Mesenchymal stem cell (in vitro differentiated cells and primary cell): Measurements from ENCODE around the gene CDHR5.
A peak's percentile ranks its signal among the peaks of the same experiment; 100 is the strongest.
"Not testable (repeated sequence)": the region's sequence is repeated elsewhere in the genome, so short reads cannot be mapped to it uniquely, and the experiment has no call there.

Experiments
- DNase-seq: peaks from one replicate; pipeline ENCODE4 v3.0.0-alpha.2; 2013
- H2AFZ ChIP-seq: one replicate; pipeline ENCODE4 v1.6.1; 2013; ENCODE audit warnings: low read depth, mild to moderate bottlenecking, control low read depth, inconsistent platforms, low read length, moderate library complexity
- H2AK5ac ChIP-seq: 2 replicates; pipeline ENCODE4 v1.6.1; 2013; ENCODE audit warnings: low read length, moderate library complexity, mild to moderate bottlenecking, inconsistent platforms; ENCODE audit not compliant: severe bottlenecking
- H2BK120ac ChIP-seq: one replicate; pipeline ENCODE4 v1.6.1; 2013; ENCODE audit warnings: low read depth, mild to moderate bottlenecking, inconsistent platforms, low read length, moderate library complexity
- H2BK12ac ChIP-seq, 2 experiments: one replicate each; pipeline ENCODE4 v1.6.1; 2013; ENCODE audit warnings: inconsistent platforms in 2 of 2, low read length in 2 of 2, mild to moderate bottlenecking in 2 of 2, moderate library complexity in 2 of 2, control low read depth in 1 of 2
- H2BK15ac ChIP-seq: one replicate; pipeline ENCODE4 v1.6.1; 2013; ENCODE audit warnings: mild to moderate bottlenecking, low read depth, inconsistent platforms; ENCODE audit not compliant: poor library complexity, severe bottlenecking
- H2BK5ac ChIP-seq: 2 replicates; pipeline ENCODE4 v1.6.1; 2013; ENCODE audit warnings: low read depth, mild to moderate bottlenecking, low read length, control low read depth, inconsistent platforms; ENCODE audit not compliant: poor library complexity, severe bottlenecking
- H3K14ac ChIP-seq, 2 experiments: one replicate each; pipeline ENCODE4 v1.6.1; 2013; ENCODE audit warnings: inconsistent platforms in 2 of 2, low read length in 2 of 2, control low read depth in 1 of 2, mild to moderate bottlenecking in 1 of 2, moderate library complexity in 1 of 2
- H3K18ac ChIP-seq, 2 experiments: one replicate each; pipeline ENCODE4 v1.6.1; 2013; ENCODE audit warnings: inconsistent platforms in 2 of 2, low read length in 2 of 2, control low read depth in 1 of 2, low read depth in 1 of 2, mild to moderate bottlenecking in 1 of 2
- H3K23ac ChIP-seq, 2 experiments: one replicate each; pipeline ENCODE4 v1.6.1; 2013; ENCODE audit warnings: inconsistent platforms in 2 of 2, low read length in 2 of 2, mild to moderate bottlenecking in 2 of 2, moderate library complexity in 2 of 2, control low read depth in 1 of 2
- H3K27ac ChIP-seq: 2 replicates; pipeline ENCODE4 v1.5.1; 2013; ENCODE audit warnings: mild to moderate bottlenecking, moderate library complexity, low read length, control low read depth, inconsistent platforms; ENCODE audit not compliant: poor library complexity, severe bottlenecking
- H3K27me3 ChIP-seq, 2 experiments: 2 replicates each; pipeline versions ENCODE4 v1.6.1 to v1.7.0; 2013; ENCODE audit warnings: low read length in 2 of 2, mild to moderate bottlenecking in 2 of 2, moderate library complexity in 2 of 2, control low read depth in 1 of 2, inconsistent platforms in 1 of 2; ENCODE audit not compliant: control insufficient read depth in 1 of 2, insufficient read depth in 1 of 2
- H3K36me3 ChIP-seq, 2 experiments: 2 replicates each; pipeline versions ENCODE4 v1.6.1 to v1.7.0; 2013; ENCODE audit warnings: low read length in 2 of 2, control low read depth in 1 of 2, inconsistent platforms in 1 of 2, low read depth in 1 of 2, mild to moderate bottlenecking in 1 of 2; ENCODE audit not compliant: insufficient read depth in 2 of 2, control insufficient read depth in 1 of 2
- H3K4ac ChIP-seq, 2 experiments: one replicate each; pipeline ENCODE4 v1.6.1; 2013; ENCODE audit warnings: inconsistent platforms in 2 of 2, low read length in 2 of 2, mild to moderate bottlenecking in 2 of 2, moderate library complexity in 2 of 2, control low read depth in 1 of 2, low read depth in 1 of 2
- H3K4me1 ChIP-seq: 2 replicates; pipeline ENCODE4 v1.6.1; 2013; ENCODE audit warnings: low read depth, low read length, control low read depth; ENCODE audit not compliant: control insufficient read depth, insufficient read depth
- H3K4me2 ChIP-seq: 2 replicates; pipeline ENCODE4 v1.6.1; 2013; ENCODE audit warnings: low read length, mild to moderate bottlenecking, inconsistent platforms; ENCODE audit not compliant: poor library complexity, severe bottlenecking
- H3K4me3 ChIP-seq, 2 experiments: 2 replicates each; pipeline versions ENCODE4 v1.5.1 to v1.7.0; 2013; ENCODE audit warnings: low read length in 2 of 2, mild to moderate bottlenecking in 2 of 2, control low read depth in 1 of 2, low read depth in 1 of 2; ENCODE audit not compliant: insufficient read depth in 1 of 2
- H3K79me1 ChIP-seq: replicated peaks from 2 replicates; pipeline ENCODE4 v1.6.1; 2013; ENCODE audit warnings: mild to moderate bottlenecking, control low read depth, low read length, inconsistent platforms; ENCODE audit not compliant: poor library complexity, severe bottlenecking
- H3K9ac ChIP-seq: 2 replicates; pipeline ENCODE4 v1.7.0; 2013; ENCODE audit warnings: mild to moderate bottlenecking, low read length, moderate library complexity
- H3K9me3 ChIP-seq: 2 replicates; pipeline ENCODE4 v1.7.0; 2013; ENCODE audit warnings: mild to moderate bottlenecking, low read length; ENCODE audit not compliant: control insufficient read depth
- H4K8ac ChIP-seq: one replicate; pipeline ENCODE4 v1.6.1; 2013; ENCODE audit warnings: inconsistent platforms, mild to moderate bottlenecking, low read length, moderate library complexity
- H4K91ac ChIP-seq: one replicate; pipeline ENCODE4 v1.6.1; 2013; ENCODE audit warnings: mild to moderate bottlenecking, low read length, inconsistent platforms
- WGBS: methylation state at CpG from one replicate; pipeline ENCODE4 v1.1.7; 2013; ENCODE audit warnings: mixed read lengths; 5-methylcytosine and 5-hydroxymethylcytosine counted together

The CDHR5 gene

DNA sequence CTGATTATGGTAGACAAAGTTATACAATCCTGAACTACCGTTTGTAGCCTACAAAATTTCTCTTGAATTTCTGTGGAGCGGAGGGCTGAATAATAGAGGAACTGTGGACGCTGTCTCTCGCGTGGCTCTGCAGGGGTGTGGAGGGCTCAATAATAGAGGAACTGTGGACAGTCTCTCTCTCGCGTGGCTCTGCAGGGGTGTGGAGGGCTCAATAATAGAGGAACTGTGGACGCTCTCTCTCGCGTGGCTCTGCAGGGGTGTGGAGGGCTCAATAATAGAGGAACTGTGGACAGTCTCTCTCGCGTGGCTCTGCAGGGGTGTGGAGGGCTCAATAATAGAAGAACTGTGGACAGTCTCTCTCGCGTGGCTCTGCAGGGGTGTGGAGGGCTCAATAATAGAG lies 28.4 kb upstream of the CDHR5 start:
- not testable (repeated sequence) for H3K27me3 ChIP-seq, H3K23ac ChIP-seq, H3K14ac ChIP-seq, H3K18ac ChIP-seq, H4K91ac ChIP-seq, H4K8ac ChIP-seq, H2BK120ac ChIP-seq, H2BK15ac ChIP-seq, H2AK5ac ChIP-seq, H2AFZ ChIP-seq, H3K9ac ChIP-seq, H3K4me3 ChIP-seq, H3K4ac ChIP-seq, DNase-seq, H3K27ac ChIP-seq, H3K9me3 ChIP-seq, H3K4me2 ChIP-seq, H2BK5ac ChIP-seq, H2BK12ac ChIP-seq
- Histone ChIP-seq H3K36me3 (peaks cover 52 to 64% of the 10 kb centered on the region in 2 experiments), H3K79me1 (peaks cover 23% of the 10 kb centered on the region), H3K4me1 (peaks cover 14% of the 10 kb centered on the region)
- 98% methylated on average over 14 of the region's 14 CpGs for WGBS

DNA sequence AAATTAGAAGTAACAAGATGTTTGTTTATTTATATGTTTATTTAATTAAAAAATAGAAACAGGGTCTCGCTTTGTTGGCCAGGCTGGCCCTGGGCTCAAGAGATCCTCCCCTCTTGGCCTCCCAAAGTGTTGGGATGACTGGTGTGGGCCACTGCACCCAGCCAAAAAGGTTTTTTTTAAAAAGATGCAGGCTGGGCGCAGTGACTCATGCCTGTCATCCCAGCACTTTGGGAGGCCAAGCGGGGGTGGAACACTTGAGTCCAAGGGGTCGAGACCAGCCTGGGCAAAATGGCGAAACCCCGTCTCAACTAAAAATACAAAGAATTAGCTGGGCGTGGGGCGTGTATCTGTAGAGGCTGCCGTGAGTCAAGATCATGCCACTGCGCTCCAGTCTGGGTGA lies 25.7 kb upstream of the CDHR5 start:
- H2BK15ac ChIP-seq, result no peak overlapping the region
- peaks cover 6% of the 10 kb centered on the region for H3K4me1 ChIP-seq
- no peak overlapping the region for H2BK120ac ChIP-seq
- H3K27ac ChIP-seq, result no peak overlapping the region
- WGBS, result 93% methylated on average over 10 of the region's 10 CpGs
- no peak overlapping the region for H2AFZ ChIP-seq
- H3K9ac ChIP-seq, result no peak overlapping the region
- H4K8ac ChIP-seq, result no peak overlapping the region
- no peaks in the 10 kb centered on the region for H3K27me3 ChIP-seq
- H4K91ac ChIP-seq, result no peak overlapping the region
- no peak overlapping the region for H3K23ac ChIP-seq
- no peak for DNase-seq
- no peak overlapping the region for H3K4me2 ChIP-seq
- no peak overlapping the region for H3K14ac ChIP-seq
- H3K4ac ChIP-seq, result no peak overlapping the region
- no peak overlapping the region for H3K4me3 ChIP-seq
- H3K18ac ChIP-seq, result no peak overlapping the region
- H3K79me1 ChIP-seq, result peaks cover 12% of the 10 kb centered on the region
- no peak overlapping the region for H2BK12ac ChIP-seq
- H3K9me3 ChIP-seq, result no peaks in the 10 kb centered on the region
- peaks cover 50 to 60% of the 10 kb centered on the region in 2 experiments for H3K36me3 ChIP-seq
- no peak overlapping the region for H2BK5ac ChIP-seq
- no peak overlapping the region for H2AK5ac ChIP-seq

DNA sequence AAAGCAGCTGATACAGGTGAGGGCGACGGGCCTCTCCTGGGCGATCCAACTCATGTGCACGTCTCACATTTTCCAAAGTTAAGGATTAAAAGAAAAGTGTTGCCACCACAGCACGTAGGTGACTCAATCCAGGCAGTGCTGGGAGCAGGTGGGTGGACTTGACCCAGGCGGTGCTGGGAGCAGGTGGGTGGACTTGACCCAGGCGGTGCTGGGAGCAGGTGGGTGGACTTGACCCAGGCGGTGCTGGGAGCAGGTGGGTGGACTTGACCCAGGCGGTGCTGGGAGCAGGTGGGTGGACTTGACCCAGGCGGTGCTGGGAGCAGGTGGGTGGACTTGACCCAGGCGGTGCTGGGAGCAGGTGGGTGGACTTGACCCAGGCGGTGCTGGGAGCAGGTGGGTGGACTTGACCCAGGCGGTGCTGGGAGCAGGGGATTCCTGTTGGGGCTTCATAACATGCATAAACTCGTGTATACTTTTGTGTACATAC lies 23.0 kb upstream of the CDHR5 start:
- not testable (repeated sequence) for H2AFZ ChIP-seq, H2BK5ac ChIP-seq, H3K14ac ChIP-seq, H2BK15ac ChIP-seq, H2BK12ac ChIP-seq, H3K79me1 ChIP-seq, H3K27ac ChIP-seq, H4K91ac ChIP-seq, H3K9me3 ChIP-seq, H3K9ac ChIP-seq, H3K4me1 ChIP-seq, H4K8ac ChIP-seq, DNase-seq, H3K4me2 ChIP-seq, H2BK120ac ChIP-seq, H3K18ac ChIP-seq, H3K27me3 ChIP-seq, H3K23ac ChIP-seq, H3K4ac ChIP-seq, H3K4me3 ChIP-seq, H2AK5ac ChIP-seq
- peaks cover 50 to 60% of the 10 kb centered on the region in 2 experiments for H3K36me3 ChIP-seq
- whole genome bisulfite sequencing, result 96% methylated on average over 9 of the region's 14 CpGs

DNA sequence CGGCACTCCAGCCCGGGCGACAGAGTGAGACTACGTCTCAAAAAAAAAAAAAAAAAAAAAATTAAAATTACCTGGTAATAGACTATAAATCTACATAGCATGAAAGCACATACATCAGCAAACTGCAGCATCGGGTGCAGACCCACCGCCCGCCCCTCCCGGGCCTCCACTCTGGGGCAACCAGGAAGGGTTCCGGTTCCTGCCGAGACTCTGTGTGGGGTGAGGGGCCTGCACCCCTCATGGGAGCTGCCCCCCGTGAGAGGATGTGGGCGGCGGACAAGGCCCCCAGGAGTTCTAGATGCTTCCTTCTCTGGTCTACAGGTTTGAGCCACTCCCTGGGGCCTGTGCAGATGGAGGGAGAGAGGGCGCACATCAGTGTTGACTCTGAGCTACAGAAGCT lies 21.5 kb upstream of the CDHR5 start:
- no peak overlapping the region for H3K23ac ChIP-seq
- H3K36me3 ChIP-seq, result peaks cover 48 to 74% of the 10 kb centered on the region in 2 experiments
- no peak overlapping the region for H3K14ac ChIP-seq
- no peak for DNase-seq
- H2BK120ac ChIP-seq, result no peak overlapping the region
- no peak overlapping the region for H2BK12ac ChIP-seq
- H3K4me2 ChIP-seq, result no peak overlapping the region
- H3K18ac ChIP-seq, result no peak overlapping the region
- no peak overlapping the region for H3K9ac ChIP-seq
- H2AFZ ChIP-seq, result no peak overlapping the region
- no peak overlapping the region for H4K91ac ChIP-seq
- no peaks in the 10 kb centered on the region for H3K9me3 ChIP-seq
- peak overlapping the region; percentile 18 for H2BK15ac ChIP-seq
- H3K27me3 ChIP-seq, result no peaks in the 10 kb centered on the region
- peaks cover 9% of the 10 kb centered on the region for H3K4me1 ChIP-seq
- H3K4ac ChIP-seq, result no peak overlapping the region
- H3K79me1 ChIP-seq, result peaks cover 5% of the 10 kb centered on the region
- H2AK5ac ChIP-seq, result no peak overlapping the region
- WGBS, result 98% methylated on average over 9 of the region's 14 CpGs
- H3K27ac ChIP-seq, result no peak overlapping the region
- H4K8ac ChIP-seq, result no peak overlapping the region
- H2BK5ac ChIP-seq, result no peak overlapping the region
- H3K4me3 ChIP-seq, result no peak overlapping the region
